22Rv1 (cell line): ENCODE results near the gene LDLRAD4.

Experiments
- ZFX ChIP-seq: fragments of 450-650 bp; IDR thresholded peaks from 2 replicates; pipeline ENCODE4 v1.6.1; 2017; ENCODE audit warnings: antibody characterized with exemption, borderline replicate concordance
- TF ChIP-seq, protein P1 (sequence below): fragments of 450-650 bp; IDR thresholded peaks from 2 replicates; pipeline ENCODE4 v1.5.1; 2017; ENCODE audit warnings: mild to moderate bottlenecking

DNA sequence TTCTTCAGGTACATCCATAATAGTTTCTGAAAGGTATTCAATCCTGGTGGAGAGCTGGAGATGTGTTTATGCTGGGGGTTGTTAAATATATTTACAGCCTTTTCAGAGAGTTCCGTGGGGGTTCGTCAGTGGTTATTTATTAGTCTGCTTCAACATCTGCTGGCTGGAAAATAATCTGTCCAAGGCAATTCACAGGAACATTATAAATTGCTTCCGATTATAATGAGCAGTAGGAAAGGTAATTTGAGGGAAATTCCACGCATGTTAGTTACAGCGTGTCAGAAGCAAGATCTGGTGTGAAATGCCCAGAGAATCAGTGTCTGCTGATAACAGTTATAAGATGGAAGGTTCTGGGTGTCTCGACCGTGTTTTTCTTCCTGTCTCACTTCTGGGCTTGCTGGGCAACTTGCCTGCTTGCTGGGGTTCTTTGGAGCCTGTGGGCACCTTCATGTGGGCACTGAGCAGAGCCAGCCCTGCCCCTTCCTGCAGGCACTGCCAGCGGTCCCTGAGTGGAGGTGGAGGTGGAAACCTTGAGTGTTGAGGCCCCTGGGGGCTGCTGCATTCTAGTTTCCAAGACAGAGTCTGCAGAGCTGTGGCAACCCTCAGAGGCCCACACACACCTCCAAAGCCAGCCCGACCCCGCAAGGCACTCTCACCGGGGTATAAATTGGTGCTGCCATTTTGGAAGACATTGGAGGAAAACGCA lies 322.1 kb downstream of the LDLRAD4 start:
- TF ChIP-seq, protein P1, sequence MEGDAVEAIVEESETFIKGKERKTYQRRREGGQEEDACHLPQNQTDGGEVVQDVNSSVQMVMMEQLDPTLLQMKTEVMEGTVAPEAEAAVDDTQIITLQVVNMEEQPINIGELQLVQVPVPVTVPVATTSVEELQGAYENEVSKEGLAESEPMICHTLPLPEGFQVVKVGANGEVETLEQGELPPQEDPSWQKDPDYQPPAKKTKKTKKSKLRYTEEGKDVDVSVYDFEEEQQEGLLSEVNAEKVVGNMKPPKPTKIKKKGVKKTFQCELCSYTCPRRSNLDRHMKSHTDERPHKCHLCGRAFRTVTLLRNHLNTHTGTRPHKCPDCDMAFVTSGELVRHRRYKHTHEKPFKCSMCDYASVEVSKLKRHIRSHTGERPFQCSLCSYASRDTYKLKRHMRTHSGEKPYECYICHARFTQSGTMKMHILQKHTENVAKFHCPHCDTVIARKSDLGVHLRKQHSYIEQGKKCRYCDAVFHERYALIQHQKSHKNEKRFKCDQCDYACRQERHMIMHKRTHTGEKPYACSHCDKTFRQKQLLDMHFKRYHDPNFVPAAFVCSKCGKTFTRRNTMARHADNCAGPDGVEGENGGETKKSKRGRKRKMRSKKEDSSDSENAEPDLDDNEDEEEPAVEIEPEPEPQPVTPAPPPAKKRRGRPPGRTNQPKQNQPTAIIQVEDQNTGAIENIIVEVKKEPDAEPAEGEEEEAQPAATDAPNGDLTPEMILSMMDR, result no peak
- TF ChIP-seq ZFX, result no peak
